Body of pancreas (tissue), 4 donors: ENCODE data around the gene USP21. TPM values are rescaled to one million over a fixed set of nuclear protein-coding genes. Genes with fewer than 3 reads are reported as not detected.

Experiments
- ATAC-seq: fragments of 150-250 bp; one replicate; pipeline ENCODE4 v1.9.1; 2016
- DNase-seq, 4 donors: peaks; one replicate each; pipeline ENCODE4 v3.0.0-alpha.2; 2019
- H3K27ac ChIP-seq, 4 donors: fragments of 200-600 bp; sonication (generic); 1 replicate in 3 of 4; 2 replicates in 1 of 4; pipeline versions ENCODE4 v1.5.1 to v1.6.1; 2016 to 2019; ENCODE audit warnings: mild to moderate bottlenecking in 1 of 4, mixed read lengths in 1 of 4, moderate library complexity in 1 of 4
- H3K27me3 ChIP-seq, 2 donors: fragments of 200-600 bp; sonication (generic); one replicate each; pipeline ENCODE4 v1.6.0; 2016; ENCODE audit warnings: mild to moderate bottlenecking in 1 of 2
- H3K36me3 ChIP-seq, 2 donors: fragments of 200-600 bp; sonication (generic); replicated peaks in 1 of 2; 2 replicates each; pipeline ENCODE4 v1.5.1; 2016; ENCODE audit warnings: low read depth in 2 of 2; ENCODE audit not compliant: insufficient read depth in 1 of 2
- H3K4me1 ChIP-seq: fragments of 200-600 bp; sonication (generic); one replicate; pipeline ENCODE4 v1.6.0; 2016
- H3K4me3 ChIP-seq, 2 donors: fragments of 200-600 bp; sonication (generic); 1 replicate in 1 of 2; 2 replicates in 1 of 2; pipeline ENCODE4 v1.5.1; 2016 to 2019
- H3K9me3 ChIP-seq, 3 donors: fragments of 200-600 bp; sonication (generic); 1 replicate in 2 of 3; 2 replicates in 1 of 3; pipeline ENCODE4 v1.5.1; 2016
- POLR2A ChIP-seq, 3 donors: fragments of 450-650 bp; IDR thresholded peaks; one replicate each; pipeline ENCODE4 v1.6.1; 2016; ENCODE audit warnings: antibody characterized with exemption in 3 of 3, mild to moderate bottlenecking in 2 of 3
- WGBS, 2 donors: methylation state at CpG; one replicate each; pipeline ENCODE4 v1.1.5; 2017; 5-methylcytosine and 5-hydroxymethylcytosine counted together
- intact Hi-C: fragments of 100-400 bp; cut with DNase I; formaldehyde crosslinking; loops from one replicate; pipeline ENCODE4 v1.15.1; 2023
- total RNA-seq, 2 donors: library from RNA; depleted of rRNA; stranded (reverse); fragments of >200 nt; gene quantifications; one replicate each; pipeline ENCODE4 v1.1.0, GENCODE V29; 2016
- TF ChIP-seq, protein P1 (sequence below), 7 experiments: fragments of 450-650 bp in 4 of 7; fragments of 200-600 bp in 3 of 7; sonication (generic) in 3 of 7; IDR thresholded peaks; one replicate each; pipeline ENCODE4 v1.5.1; 2016 to 2019; ENCODE audit warnings: antibody characterized with exemption in 7 of 7

USP21 gene
- total RNA-seq, 2 donors from 2014 or later: 17.8 to 21.0 TPM

- Histone ChIP-seq H3K9me3 (no peaks in the 10 kb centered on the region), H3K36me3 (no peaks in the 10 kb centered on the region), H3K27me3 (no peaks in the 10 kb centered on the region), H3K4me3 (no peak overlapping the region), H3K27ac (peak overlapping the region in 2 of 4 donors; percentile 10 to 69), H3K4me1 (no peaks in the 10 kb centered on the region)
- TF ChIP-seq, protein P1, sequence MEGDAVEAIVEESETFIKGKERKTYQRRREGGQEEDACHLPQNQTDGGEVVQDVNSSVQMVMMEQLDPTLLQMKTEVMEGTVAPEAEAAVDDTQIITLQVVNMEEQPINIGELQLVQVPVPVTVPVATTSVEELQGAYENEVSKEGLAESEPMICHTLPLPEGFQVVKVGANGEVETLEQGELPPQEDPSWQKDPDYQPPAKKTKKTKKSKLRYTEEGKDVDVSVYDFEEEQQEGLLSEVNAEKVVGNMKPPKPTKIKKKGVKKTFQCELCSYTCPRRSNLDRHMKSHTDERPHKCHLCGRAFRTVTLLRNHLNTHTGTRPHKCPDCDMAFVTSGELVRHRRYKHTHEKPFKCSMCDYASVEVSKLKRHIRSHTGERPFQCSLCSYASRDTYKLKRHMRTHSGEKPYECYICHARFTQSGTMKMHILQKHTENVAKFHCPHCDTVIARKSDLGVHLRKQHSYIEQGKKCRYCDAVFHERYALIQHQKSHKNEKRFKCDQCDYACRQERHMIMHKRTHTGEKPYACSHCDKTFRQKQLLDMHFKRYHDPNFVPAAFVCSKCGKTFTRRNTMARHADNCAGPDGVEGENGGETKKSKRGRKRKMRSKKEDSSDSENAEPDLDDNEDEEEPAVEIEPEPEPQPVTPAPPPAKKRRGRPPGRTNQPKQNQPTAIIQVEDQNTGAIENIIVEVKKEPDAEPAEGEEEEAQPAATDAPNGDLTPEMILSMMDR (IDR thresholded peaks at IDR 0.05): no peak
- peak in 1 of 3 donors; percentile 0 for TF ChIP-seq POLR2A (IDR thresholded peaks at IDR 0.05)
- intact Hi-C loops: no loop called here
- ATAC-seq (no peak), DNase-seq (peak in 1 of 4 donors; percentile 41)
- 25 to 28% methylated on average over 2 of the region's 2 CpGs for WGBS, 2 donors
Measured at GRCh38 chr1:161185732-161186311, 26.5 kb downstream of the USP21 start.

- TF ChIP-seq POLR2A (IDR thresholded peaks at IDR 0.05): no peak
- intact Hi-C loops: no loop called here
- ATAC-seq: no peak
- H3K27me3 ChIP-seq: no peaks in the 10 kb centered on the region
- H3K36me3 ChIP-seq: no peaks in the 10 kb centered on the region
- no peaks in the 10 kb centered on the region for H3K9me3 ChIP-seq
- WGBS, 2 donors: 45 to 58% methylated on average over 2 to 3 of the region's 3 CpGs
- no peaks in the 10 kb centered on the region for H3K4me1 ChIP-seq
- no peak overlapping the region for H3K4me3 ChIP-seq
- no peak overlapping the region for H3K27ac ChIP-seq
- DNase-seq: no peak
Measured at GRCh38 chr1:161187311-161187710, 28.0 kb downstream of the USP21 start.

GRCh38 chr1:161188381-161188780 lies 29.1 kb downstream of the USP21 start:
- TF ChIP-seq POLR2A (IDR thresholded peaks at IDR 0.05): no peak
- TF ChIP-seq, protein P1 (IDR thresholded peaks at IDR 0.05): no peak
- Histone ChIP-seq H3K4me1 (no peaks in the 10 kb centered on the region), H3K27ac (no peak overlapping the region), H3K27me3 (no peaks in the 10 kb centered on the region), H3K9me3 (no peaks in the 10 kb centered on the region), H3K4me3 (no peak overlapping the region), H3K36me3 (no peaks in the 10 kb centered on the region)
- DNase-seq (no peak), ATAC-seq (no peak)
- intact Hi-C loops: no loop called here
- WGBS, 2 donors: 75 to 83% methylated on average over 6 of the region's 6 CpGs

DNA sequence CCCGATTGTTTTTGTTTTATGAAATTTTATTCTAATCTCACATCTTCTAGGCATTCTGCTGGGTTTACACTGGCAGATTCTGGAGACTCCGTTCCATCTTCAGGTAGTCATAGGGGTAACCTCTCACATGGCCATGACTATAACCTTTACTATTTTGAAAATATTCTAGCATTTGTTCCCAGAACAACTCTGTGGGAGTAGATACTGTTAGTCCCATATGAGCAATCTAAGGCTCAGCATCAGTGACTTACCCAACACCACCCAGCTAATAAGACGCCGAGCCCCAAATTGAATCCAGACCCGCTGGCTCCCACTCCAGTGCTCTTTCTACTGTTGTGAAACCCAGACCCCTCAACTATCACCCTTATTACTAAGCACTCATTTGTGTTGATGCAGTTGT lies 29.7 kb downstream of the USP21 start:
- H3K4me1 ChIP-seq: no peaks in the 10 kb centered on the region
- H3K4me3 ChIP-seq: no peak overlapping the region
- DNase-seq: no peak
- H3K36me3 ChIP-seq: no peaks in the 10 kb centered on the region
- WGBS, 2 donors: 74 to 86% methylated on average over 5 of the region's 5 CpGs
- H3K27ac ChIP-seq: no peak overlapping the region
- H3K9me3 ChIP-seq: no peaks in the 10 kb centered on the region
- ATAC-seq: no peak
- TF ChIP-seq POLR2A (IDR thresholded peaks at IDR 0.05): no peak
- TF ChIP-seq, protein P1 (IDR thresholded peaks at IDR 0.05): no peak
- intact Hi-C loops: no loop called here
- no peaks in the 10 kb centered on the region for H3K27me3 ChIP-seq

GRCh38 chr1:161190962-161191521 lies 31.7 kb downstream of the USP21 start:
- H3K27ac ChIP-seq: no peak overlapping the region
- no peaks in the 10 kb centered on the region for H3K9me3 ChIP-seq
- 50% methylated on average over 22 of the region's 22 CpGs; no CpG with 5 or more reads in 1 of the 2 donors for WGBS, 2 donors
- H3K4me1 ChIP-seq: no peaks in the 10 kb centered on the region
- H3K4me3 ChIP-seq: no peak overlapping the region
- no peaks in the 10 kb centered on the region for H3K27me3 ChIP-seq
- TF ChIP-seq, protein P1 (IDR thresholded peaks at IDR 0.05): no peak
- no peak for TF ChIP-seq POLR2A (IDR thresholded peaks at IDR 0.05)
- ATAC-seq (no peak), DNase-seq (no peak)
- intact Hi-C loops: no loop called here
- no peaks in the 10 kb centered on the region for H3K36me3 ChIP-seq
